ENCODE data around the gene GPI.
A peak's percentile ranks its signal among the peaks of the same experiment; 100 is the strongest.

GPI gene

GRCh38 chr19:34341935-34342680 is 22.9 kb upstream of the GPI start:
- DNase-seq = no peak

GRCh38 chr19:34343751-34344150 is 21.2 kb upstream of the GPI start:
- DNase-seq = no peak

GRCh38 chr19:34345947-34346351 is 19.0 kb upstream of the GPI start:
- no peak for DNase-seq

GRCh38 chr19:34347561-34348165 is 17.3 kb upstream of the GPI start:
- no peak for DNase-seq

GRCh38 chr19:34348899-34349487 is 16.0 kb upstream of the GPI start:
- no peak for DNase-seq

GRCh38 chr19:34350161-34350561 is 14.8 kb upstream of the GPI start:
- DNase-seq = no peak

GRCh38 chr19:34351382-34351826 is 13.6 kb upstream of the GPI start:
- DNase-seq = no peak

GRCh38 chr19:34353546-34353945 is 11.4 kb upstream of the GPI start:
- no peak for DNase-seq

GRCh38 chr19:34355201-34355600 is 9.8 kb upstream of the GPI start:
- no peak for DNase-seq

- DNase-seq = no peak
Measured at GRCh38 chr19:34356875-34357274, 8.1 kb upstream of the GPI start.

- no peak for DNase-seq
Measured at GRCh38 chr19:34357431-34357830, 7.6 kb upstream of the GPI start.

GRCh38 chr19:34359140-34359953 is 5.6 kb upstream of the GPI start:
- peak; percentile 56 for DNase-seq

GRCh38 chr19:34359954-34360315 is 5.1 kb upstream of the GPI start:
- no peak for DNase-seq

GRCh38 chr19:34360354-34360909 is 4.6 kb upstream of the GPI start:
- DNase-seq = no peak

- DNase-seq = no peak
Measured at GRCh38 chr19:34362679-34363069, 2.3 kb upstream of the GPI start.

- no peak for DNase-seq
Measured at GRCh38 chr19:34363094-34363493, 1.9 kb upstream of the GPI start.

- DNase-seq = no peak
Measured at GRCh38 chr19:34363930-34364329, 1.1 kb upstream of the GPI start.

- DNase-seq = no peak
Measured at GRCh38 chr19:34364462-34364829, 550 bp upstream of the GPI start.

- DNase-seq = no peak
Measured at GRCh38 chr19:34365463-34366401, 736 bp downstream of the GPI start.

- DNase-seq = peak; percentile 33
Measured at GRCh38 chr19:34366738-34367623, 2.0 kb downstream of the GPI start.

GRCh38 chr19:34367624-34367957 is 2.6 kb downstream of the GPI start:
- no peak for DNase-seq
